Activated CD4-positive, alpha-beta T cell treated with anti-CD3 and anti-CD28 coated beads for 36 hours (primary cell): ENCODE results near the gene FAM170B. TPM values are rescaled to one million over a fixed set of nuclear protein-coding genes. Genes with fewer than 3 reads are reported as not detected.

Experiments
- ATAC-seq: fragments of 200-7000 bp; cut with Tn5 transposase; one replicate; pipeline ENCODE4 v1.10.0; 2021; ENCODE audit warnings: mild to moderate bottlenecking, moderate library complexity
- CTCF ChIA-PET: fragments of 350-600 bp; sonication (Branson Sonifier 250); formaldehyde crosslinking; loops from one replicate; lab custom pipeline; 2021; ENCODE audit warnings: antibody characterized with exemption; lab: Charles Lee
- POLR2A ChIA-PET: fragments of 350-600 bp; sonication (Branson Sonifier 250); formaldehyde crosslinking; loops from one replicate; lab custom pipeline; 2021; ENCODE audit warnings: antibody characterized with exemption, inconsistent platforms; lab: Charles Lee
- DNase-seq: peaks from one replicate; pipeline ENCODE4 v3.0.0-alpha.2; 2020
- H3K27ac Mint-ChIP-seq: one replicate; pipeline ENCODE4 v1.8.0; 2021; ENCODE audit warnings: mixed read lengths
- H3K27me3 Mint-ChIP-seq: one replicate; pipeline ENCODE4 v1.8.0; 2021; ENCODE audit warnings: mixed read lengths
- H3K36me3 Mint-ChIP-seq: one replicate; pipeline ENCODE4 v1.8.0; 2021; ENCODE audit warnings: low read depth, mixed read lengths
- H3K4me1 Mint-ChIP-seq: one replicate; pipeline ENCODE4 v1.8.0; 2021; ENCODE audit warnings: mixed read lengths
- H3K4me3 Mint-ChIP-seq: one replicate; pipeline ENCODE4 v1.8.0; 2021; ENCODE audit warnings: mild to moderate bottlenecking, moderate library complexity, mixed read lengths
- H3K9me3 Mint-ChIP-seq: one replicate; pipeline ENCODE4 v1.8.0; 2021; ENCODE audit warnings: low read depth, mixed read lengths
- intact Hi-C, 2 experiments: fragments of 100-400 bp; cut with DNase I in 1 of 2; cut with micrococcal nuclease in 1 of 2; formaldehyde crosslinking; loops; one replicate each; pipeline versions ENCODE4 v1.14.2 to v1.15.1; 2022 to 2024; cut with DNase I, micrococcal nuclease
- total RNA-seq, 2 experiments: library from RNA; stranded (reverse); gene quantifications; one replicate each; pipeline ENCODE4 v1.2.3, GENCODE V29; 2021

FAM170B gene
- total RNA-seq, result not detected

DNA sequence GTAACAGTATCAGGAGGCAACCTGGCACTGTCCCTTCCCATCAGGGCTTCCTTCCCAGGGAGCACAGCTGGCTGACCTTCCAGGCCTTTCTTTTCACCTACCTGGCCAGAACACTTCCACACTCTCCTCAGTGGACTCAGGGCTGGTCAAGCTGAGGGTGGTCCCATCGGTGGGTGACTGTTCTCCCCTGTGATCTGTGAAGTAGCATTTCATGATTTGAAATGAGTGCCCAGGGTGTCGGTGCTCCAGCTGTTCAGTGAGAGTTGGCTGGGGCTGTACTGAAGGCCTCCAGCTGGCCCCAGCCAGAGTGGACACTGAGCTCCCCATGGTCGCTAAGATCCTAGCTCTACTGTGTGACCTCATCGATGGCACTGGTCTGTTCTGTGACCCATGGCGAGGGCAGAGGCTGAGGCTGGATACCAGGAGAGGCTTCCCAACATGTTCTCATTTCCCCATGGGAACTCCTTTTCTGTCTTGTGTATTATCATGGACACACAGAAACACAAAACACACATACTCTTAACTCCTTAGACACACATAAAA lies at the start of gene FAM170B:
FAM170B (minus strand) TSS at position 316 of the 543 bp plus-strand sequence; CDS start at position 213, 103 bp downstream.
- POLR2A ChIA-PET, result no interaction called here
- DNase-seq, result no peak
- CTCF ChIA-PET, result no interaction called here
- no peak within 1 kb of the TSS for H3K27ac Mint-ChIP-seq
- no peaks in the 10 kb centered on the region for H3K4me1 Mint-ChIP-seq
- H3K27me3 Mint-ChIP-seq, result peaks cover 16% of the 10 kb centered on the region
- no peaks in the 10 kb centered on the region for H3K36me3 Mint-ChIP-seq
- H3K9me3 Mint-ChIP-seq, result no peaks in the 10 kb centered on the region
- H3K4me3 Mint-ChIP-seq, result no peak within 1 kb of the TSS
- intact Hi-C loops, result no loop called here
- no peak for ATAC-seq

DNA sequence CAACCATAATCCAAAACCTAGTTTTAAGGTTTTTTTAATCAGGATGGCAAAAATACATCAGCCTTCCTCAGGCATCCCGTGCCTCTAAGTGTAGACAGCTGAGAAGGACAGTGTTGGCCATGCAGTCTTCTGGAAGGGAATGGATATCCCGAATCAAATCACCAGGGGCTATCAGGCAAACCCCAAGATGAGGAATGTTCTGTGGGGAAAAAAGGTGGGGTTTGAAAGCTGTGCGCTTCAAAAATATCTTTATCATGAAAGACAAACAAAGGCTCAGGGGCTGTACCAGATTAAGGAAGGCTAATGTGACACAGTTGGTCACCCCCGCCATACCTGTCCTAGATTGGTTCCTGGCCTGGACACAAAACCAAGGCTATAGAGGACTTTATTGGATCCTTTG lies 49.0 kb upstream of the FAM170B start:
- ChIA-PET POLR2A (no interaction called here), CTCF (no interaction called here)
- H3K4me1 Mint-ChIP-seq, result peaks cover 46% of the 10 kb centered on the region
- no peak for ATAC-seq
- H3K36me3 Mint-ChIP-seq, result peaks cover 4% of the 10 kb centered on the region
- H3K4me3 Mint-ChIP-seq, result no peak overlapping the region
- H3K27ac Mint-ChIP-seq, result no peak overlapping the region
- no peaks in the 10 kb centered on the region for H3K9me3 Mint-ChIP-seq
- H3K27me3 Mint-ChIP-seq, result peaks cover 9% of the 10 kb centered on the region
- intact Hi-C loops, result loop anchor here in 1 of 2 experiments (5.0 kb wide), 1 partner anchor 380 kb away; no protein-coding TSS in a partner anchor
- no peak for DNase-seq

DNA sequence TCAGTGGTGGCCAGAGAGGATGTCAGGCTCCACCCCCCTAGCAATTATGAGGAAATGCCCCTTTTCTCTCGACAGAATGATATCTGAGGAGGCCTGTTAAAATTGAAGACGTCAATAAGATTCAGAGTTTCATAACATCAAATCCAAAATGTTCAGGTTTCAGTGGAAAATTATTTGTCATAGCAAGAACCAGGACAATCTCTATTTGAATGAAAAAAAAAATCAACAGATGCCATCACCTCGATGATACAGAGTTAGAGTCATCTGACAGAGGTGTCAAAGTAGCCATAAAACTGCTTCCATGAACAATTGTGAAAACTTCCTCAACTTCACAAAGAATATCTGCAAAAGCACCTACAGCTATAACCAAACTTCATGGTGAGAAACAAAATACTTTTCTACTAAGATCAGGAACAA lies 46.6 kb upstream of the FAM170B start:
- ATAC-seq, result peak; percentile 24
- Mint-ChIP-seq H3K27me3 (peaks cover 4% of the 10 kb centered on the region), H3K4me3 (peak overlapping the region; percentile 24), H3K36me3 (peaks cover 4% of the 10 kb centered on the region), H3K9me3 (no peaks in the 10 kb centered on the region), H3K27ac (peak overlapping the region; percentile 76), H3K4me1 (peaks cover 61% of the 10 kb centered on the region)
- no peak for DNase-seq
- intact Hi-C loops, result loop anchor here in 1 of 2 experiments (2.0 to 5.0 kb wide), 2 partner anchors 130 to 378 kb away; no protein-coding TSS in a partner anchor
- ChIA-PET POLR2A (no interaction called here), CTCF (no interaction called here)

DNA sequence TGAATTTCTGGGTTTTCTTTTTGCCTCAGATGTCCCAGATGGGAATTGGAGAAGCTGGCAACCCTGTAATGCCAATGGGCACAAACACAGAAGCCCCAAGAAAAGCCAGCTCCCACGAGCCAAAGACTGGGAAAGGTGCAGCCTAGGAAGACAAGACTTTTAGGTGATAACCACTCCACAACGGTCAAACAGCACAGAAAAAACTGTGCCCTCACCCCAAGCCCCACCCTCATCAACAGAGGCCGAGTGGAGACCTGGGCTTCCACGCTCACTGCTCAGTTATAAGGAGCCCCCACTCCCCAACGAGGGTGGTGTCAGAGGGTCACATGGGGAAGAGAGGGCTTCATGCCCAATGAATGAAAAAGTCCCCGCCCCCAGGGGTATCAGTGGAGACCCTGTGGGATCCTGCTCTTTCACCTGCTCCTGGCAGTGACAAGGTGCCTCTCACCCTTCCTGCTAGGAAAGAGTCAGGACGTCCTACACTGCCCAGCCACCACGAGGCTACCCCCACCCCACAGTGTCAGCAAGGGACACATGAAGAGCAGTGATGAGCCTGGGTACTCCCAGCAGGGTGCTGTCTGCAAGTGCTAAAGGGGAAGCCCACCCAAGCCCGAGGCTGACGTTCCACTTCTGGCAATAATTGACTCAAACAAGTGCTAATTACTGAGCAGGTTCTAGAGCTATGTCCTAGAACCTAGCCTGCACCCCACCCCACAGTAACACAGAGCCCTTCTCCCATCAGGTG lies 46.0 kb upstream of the FAM170B start:
- ATAC-seq, result no peak
- H3K27ac Mint-ChIP-seq, result peak overlapping the region; percentile 76
- H3K27me3 Mint-ChIP-seq, result peaks cover 4% of the 10 kb centered on the region
- peaks cover 61% of the 10 kb centered on the region for H3K4me1 Mint-ChIP-seq
- DNase-seq, result peak; percentile 37
- intact Hi-C loops, result loop anchor here (2.0 to 5.0 kb wide), 5 partner anchors 98 to 873 kb away; partner anchors contain the start of gene MAPK8 (in 1 of the 2)
- H3K4me3 Mint-ChIP-seq, result peak overlapping the region; percentile 24
- H3K36me3 Mint-ChIP-seq, result peaks cover 4% of the 10 kb centered on the region
- no peaks in the 10 kb centered on the region for H3K9me3 Mint-ChIP-seq
- ChIA-PET POLR2A (no interaction called here), CTCF (no interaction called here)

DNA sequence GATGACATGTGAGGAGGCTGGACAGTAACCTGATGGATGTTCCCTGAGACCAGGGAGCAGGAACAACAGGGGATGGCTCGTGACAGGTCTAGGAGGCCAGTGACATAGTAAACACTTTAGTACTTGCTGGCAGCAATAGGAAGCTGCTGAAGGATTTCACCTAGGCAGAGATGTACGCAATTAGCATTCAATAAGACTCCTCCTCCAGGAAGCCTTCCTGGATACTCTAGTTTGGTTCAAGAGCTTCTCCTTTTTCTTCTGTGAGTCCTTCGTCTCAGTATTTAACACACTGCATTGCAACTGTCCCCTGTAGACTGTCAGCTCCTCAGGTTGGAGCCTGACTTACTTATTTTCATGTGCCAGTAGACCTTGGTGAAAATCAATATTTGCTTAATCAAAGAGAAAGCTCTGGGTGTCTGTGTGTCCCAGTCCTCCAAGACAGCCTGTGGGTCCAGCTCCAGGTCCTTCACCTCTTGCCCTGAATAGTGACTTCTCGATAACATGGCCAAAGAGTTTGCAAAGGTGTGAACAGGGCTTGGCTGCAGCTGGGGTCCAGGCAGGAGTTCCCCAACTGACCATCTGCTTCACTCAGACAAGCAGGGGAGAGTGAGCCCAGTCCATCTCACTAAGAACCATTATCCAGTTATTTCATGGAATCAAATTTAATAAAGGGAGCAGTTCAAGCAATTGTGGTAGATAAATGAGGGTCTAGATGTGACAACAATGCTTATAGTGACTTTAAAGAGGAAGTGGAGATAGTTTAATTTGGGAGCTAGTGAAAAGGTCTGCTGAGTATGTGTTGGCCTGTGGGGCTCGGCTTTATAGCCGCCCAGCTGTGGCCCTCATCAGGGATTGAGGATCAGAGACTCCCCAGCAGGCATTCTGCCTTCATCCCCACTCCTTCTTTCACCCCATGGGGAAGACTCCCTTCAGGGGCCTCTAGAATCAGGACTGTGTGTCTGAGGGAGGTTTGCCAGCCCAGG lies 45.0 kb upstream of the FAM170B start:
- H3K9me3 Mint-ChIP-seq, result no peaks in the 10 kb centered on the region
- peaks cover 2% of the 10 kb centered on the region for H3K36me3 Mint-ChIP-seq
- peaks cover 4% of the 10 kb centered on the region for H3K27me3 Mint-ChIP-seq
- H3K27ac Mint-ChIP-seq, result peak overlapping the region; percentile 79
- DNase-seq (no peak), ATAC-seq (no peak)
- no peak overlapping the region for H3K4me3 Mint-ChIP-seq
- ChIA-PET CTCF (interaction anchor here (2.1 kb wide), 1 partner anchor 14 kb away, joined by 5 read pairs; no protein-coding TSS in a partner anchor), POLR2A (no interaction called here)
- intact Hi-C loops, result loop anchor here (5.0 kb wide), 3 partner anchors 96 to 871 kb away; partner anchors contain the start of gene MAPK8 (in 1 of the 2)
- H3K4me1 Mint-ChIP-seq, result peaks cover 52% of the 10 kb centered on the region

DNA sequence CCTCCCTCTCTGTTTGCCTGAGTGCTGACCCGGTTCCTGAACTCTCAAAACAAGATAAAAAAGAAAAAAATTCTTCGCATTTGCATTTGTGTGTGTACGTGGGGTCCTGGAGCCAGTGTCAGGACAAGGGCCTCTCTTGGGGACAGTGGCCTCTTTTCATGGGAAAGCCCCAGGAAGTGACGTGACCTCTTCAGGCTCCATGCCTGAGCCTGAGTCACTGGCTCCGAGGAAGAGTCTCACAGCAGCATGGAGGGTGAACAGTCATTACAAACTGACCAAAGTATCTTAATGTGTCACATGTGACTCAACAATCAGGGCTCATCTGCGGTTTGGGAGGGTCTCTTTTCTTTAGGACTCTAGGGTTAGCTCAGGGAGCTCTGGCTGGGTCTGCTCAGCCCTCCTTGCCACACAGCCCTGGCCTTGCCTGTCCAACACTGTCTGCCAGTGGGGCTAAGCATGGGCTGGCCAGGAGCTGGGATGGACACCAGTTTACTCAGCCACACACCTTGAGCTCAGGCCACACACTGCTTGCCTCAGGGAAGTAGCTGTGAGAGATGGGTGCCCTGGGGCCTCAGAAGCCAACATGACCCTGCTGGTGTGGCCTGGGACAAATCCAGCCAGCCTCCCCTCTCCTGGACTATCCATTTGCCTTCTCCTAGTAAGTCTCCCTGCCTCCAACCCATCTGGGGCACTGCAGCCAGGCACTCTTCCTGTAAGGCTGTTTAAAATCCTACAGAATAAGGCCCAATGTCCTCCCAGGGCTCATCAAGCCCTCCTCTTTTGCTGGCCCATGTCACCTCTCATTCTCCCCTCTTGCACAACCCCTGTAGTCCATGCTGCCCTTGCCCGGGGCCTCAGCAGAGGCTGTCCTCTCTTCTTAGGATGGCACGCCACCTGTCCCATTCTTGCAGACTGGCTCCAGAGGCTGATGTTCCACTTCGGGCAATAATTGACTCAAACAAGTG lies 43.9 kb upstream of the FAM170B start:
- peak; percentile 83 for DNase-seq
- peaks cover 47% of the 10 kb centered on the region for H3K4me1 Mint-ChIP-seq
- CTCF ChIA-PET, result interaction anchor here (2.1 kb wide), 1 partner anchor 13 kb away, joined by 5 read pairs; no protein-coding TSS in a partner anchor
- peak overlapping the region; percentile 79 for H3K27ac Mint-ChIP-seq
- no peaks in the 10 kb centered on the region for H3K9me3 Mint-ChIP-seq
- peak overlapping the region; percentile 43 for H3K4me3 Mint-ChIP-seq
- POLR2A ChIA-PET, result no interaction called here
- intact Hi-C loops, result loop anchor here (1.0 to 5.0 kb wide), 5 partner anchors 13 to 870 kb away; partner anchors contain the start of genes ERCC6 (in 1 of the 2) and MAPK8 (in 1 of the 2)
- peaks cover 2% of the 10 kb centered on the region for H3K36me3 Mint-ChIP-seq
- peaks cover 4% of the 10 kb centered on the region for H3K27me3 Mint-ChIP-seq
- ATAC-seq, result peak; percentile 90

DNA sequence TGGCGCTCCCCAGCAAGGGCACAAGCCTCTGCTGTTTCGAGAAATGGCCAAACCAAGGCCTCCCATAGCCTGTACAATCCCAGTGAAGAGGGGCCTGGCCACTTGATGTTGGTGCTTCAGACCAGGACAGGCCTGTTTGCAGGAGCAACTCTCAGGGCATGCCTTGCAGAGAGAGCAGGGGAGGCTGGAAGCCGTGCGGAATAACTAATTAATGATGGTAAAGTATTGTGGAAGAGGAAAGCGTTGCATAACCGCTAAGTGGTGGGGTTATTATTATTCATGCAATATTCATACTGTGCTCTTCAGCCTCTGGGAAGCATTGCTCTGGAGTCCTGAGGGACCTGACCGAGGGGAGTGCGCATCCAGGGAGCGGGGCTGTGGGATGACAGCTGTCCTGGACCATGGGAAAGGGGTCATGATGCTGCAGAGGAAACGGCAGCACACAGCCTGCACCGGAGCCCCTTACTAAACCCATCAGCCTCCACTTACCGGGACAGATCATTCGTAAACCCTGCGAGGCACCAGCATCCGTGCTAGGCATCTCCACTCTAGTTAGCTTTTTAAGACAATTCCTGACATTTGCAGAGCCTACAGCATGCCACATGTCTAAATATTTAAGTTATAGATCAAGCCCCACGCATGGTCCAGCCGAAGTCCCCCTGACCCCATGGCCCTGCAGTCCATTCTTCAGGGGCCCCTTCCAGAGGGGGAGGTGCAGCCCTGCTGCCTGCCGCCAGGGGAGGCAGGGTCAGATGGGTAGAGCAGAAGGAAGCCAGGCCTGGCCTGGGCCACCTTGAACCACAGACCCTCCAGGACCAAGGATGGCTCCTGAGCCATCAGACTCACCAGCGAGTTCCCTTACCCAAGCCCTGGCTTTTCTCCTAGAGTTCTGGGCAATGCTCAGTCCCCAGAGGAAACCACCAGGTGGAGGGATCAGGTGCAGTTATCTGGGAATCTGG lies 42.8 kb upstream of the FAM170B start:
- Mint-ChIP-seq H3K27me3 (peaks cover 2% of the 10 kb centered on the region), H3K4me1 (peaks cover 44% of the 10 kb centered on the region), H3K9me3 (no peaks in the 10 kb centered on the region), H3K36me3 (no peaks in the 10 kb centered on the region), H3K27ac (peak overlapping the region; percentile 64), H3K4me3 (peak overlapping the region; percentile 43)
- DNase-seq (no peak), ATAC-seq (peak; percentile 3)
- ChIA-PET CTCF (interaction anchor here (2.1 kb wide), 1 partner anchor 12 kb away, joined by 5 read pairs; no protein-coding TSS in a partner anchor), POLR2A (no interaction called here)
- intact Hi-C loops, result loop anchor here (1.0 to 5.0 kb wide), 5 partner anchors 14 to 869 kb away; partner anchors contain the start of genes ERCC6 (in 1 of the 2) and MAPK8 (in 1 of the 2)

DNA sequence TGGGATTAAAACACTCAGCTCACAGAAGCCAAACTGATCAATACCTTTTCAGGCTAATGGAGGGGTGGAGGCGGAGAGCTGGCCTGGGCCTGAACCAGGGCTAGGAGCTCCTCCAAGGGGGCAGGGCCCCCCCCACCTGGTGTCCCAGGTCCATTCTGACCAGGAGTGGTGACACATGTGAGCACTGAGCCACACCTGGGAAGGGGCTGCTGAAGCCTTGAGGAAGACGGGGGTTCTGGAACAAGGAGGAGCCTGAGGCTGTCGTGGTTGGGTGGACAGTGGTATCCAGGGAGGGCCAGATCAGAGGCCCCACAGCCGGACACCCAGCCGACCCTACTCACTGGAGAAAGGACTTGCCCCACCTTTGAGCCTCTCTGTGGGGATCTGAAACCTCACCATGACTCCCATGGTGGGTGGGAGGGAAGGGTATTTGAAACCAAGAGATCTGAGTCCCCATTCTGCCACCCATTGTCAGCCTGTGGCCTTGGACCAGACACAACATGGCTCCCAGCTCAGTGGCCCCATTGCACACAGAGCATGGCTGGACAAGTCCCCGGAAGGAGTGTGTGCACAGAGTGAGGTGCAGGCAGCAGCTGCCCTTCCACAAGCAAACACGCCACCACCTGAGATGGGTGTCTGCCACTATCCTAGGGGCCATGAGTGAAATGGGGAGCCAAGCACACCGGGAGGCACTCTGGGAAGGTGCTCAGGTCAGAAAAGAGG lies 41.9 kb upstream of the FAM170B start:
- Mint-ChIP-seq H3K27ac (peak overlapping the region; percentile 64), H3K4me3 (no peak overlapping the region)

More for the DNA sequence above, 41.9 kb upstream of the FAM170B start:
- H3K27me3 Mint-ChIP-seq, result peaks cover 2% of the 10 kb centered on the region
- CTCF ChIA-PET, result interaction anchor here (0.7 kb wide), 1 partner anchor 10 kb away, joined by 3 read pairs; no protein-coding TSS in a partner anchor
- DNase-seq (no peak), ATAC-seq (no peak)
- intact Hi-C loops, result loop anchor here (2.0 to 5.0 kb wide), 4 partner anchors 93 to 868 kb away; partner anchors contain the start of genes ERCC6 (in 1 of the 2) and MAPK8 (in 1 of the 2)
- no peaks in the 10 kb centered on the region for H3K36me3 Mint-ChIP-seq
- H3K9me3 Mint-ChIP-seq, result no peaks in the 10 kb centered on the region
- POLR2A ChIA-PET, result no interaction called here
- peaks cover 36% of the 10 kb centered on the region for H3K4me1 Mint-ChIP-seq
